ENCODE data around the gene ZDHHC12.

ZDHHC12 gene

DNA sequence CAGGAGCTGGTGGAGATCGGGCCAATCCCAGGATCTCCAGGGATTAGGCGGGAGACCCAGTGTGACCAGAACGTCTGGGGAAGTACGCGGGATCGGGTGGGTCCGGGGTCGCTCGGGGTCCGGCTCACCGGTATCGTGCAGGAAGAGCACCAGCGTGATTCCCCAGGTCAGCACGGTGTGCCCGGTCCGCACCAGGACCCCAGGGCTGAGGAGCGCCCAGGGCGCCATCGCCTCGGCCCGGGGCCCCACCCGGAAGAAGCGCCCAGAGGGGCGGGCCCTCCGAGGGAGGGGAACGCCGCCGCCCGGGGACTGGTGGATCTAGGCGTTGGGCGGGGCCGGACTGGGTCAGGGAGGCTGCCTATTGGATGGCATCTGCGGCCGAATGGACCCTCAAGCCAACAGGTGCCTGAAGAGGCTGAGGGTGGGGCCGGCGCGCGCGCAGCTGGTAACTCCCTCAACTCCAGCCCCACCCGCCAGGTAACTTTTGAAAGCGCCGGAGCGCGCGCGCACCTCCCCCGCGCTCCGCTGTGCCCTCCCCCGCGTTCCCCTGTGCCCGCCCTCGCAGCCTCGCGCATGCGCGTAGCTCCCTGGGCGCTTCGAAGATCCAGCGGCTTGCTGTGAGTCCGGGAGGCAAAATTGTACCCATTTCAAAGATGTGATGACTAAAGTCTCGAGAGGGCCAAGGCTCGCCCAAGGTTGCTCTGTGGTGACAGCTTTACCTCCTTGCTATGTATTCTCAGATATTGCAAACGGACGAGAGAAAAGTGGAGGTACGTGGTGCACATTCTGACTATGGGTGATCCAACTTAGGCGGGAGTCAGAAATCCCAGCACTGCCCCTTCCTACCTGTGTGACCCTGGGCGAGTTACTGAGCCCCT lies at the start of gene ZDHHC12:
ZDHHC12 (minus strand) TSS at position 262 of the 878 bp plus-strand sequence; CDS start at position 228, 34 bp downstream.
- DNase-seq: peak; percentile 95

- DNase-seq: no peak
Measured at GRCh38 chr9:128773049-128773448, 49.1 kb upstream of the ZDHHC12 start.

- peak; percentile 65 for DNase-seq
Measured at GRCh38 chr9:128771745-128772519, 48.0 kb upstream of the ZDHHC12 start, which contains the start of gene ZER1. ZER1 (minus strand) TSS chr9:128771927; CDS start chr9:128755565, 16,362 bp downstream.

- no peak for DNase-seq
Measured at GRCh38 chr9:128771094-128771721, 47.3 kb upstream of the ZDHHC12 start.

DNA sequence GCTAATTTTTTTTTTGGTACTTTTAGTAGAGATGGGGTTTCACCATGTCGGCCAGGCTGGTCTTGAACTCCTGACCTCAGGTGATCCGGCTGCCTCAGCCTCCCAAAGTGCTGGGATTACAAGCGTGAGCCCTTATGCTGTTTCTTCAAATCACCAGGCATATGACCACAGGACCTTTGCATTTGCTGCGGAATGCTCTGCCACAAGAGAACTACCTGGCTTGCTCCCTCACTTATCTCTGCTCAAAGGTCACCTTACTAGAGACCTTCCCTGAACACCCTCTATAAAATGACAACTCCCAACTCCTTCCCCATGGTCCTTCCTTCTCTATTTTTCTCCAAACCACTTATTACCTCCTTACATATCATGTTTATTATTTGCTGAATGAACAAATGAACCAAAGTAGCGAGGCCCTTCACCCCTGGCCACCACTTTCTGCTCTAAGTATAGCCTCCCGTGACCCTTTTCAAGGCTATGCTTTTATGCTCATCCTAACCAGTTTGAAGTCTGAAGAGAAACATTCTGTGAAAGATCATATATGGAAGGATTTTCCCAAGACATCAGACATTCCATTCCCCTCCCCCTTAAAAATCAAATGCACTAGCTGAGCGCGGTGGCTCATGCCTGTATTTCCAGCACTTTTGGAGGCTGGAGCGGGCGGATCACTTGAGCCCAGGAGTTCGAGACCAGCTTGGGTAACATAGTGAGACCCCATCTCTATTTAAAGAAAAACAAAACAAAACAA lies 46.5 kb upstream of the ZDHHC12 start:
- DNase-seq: no peak

DNA sequence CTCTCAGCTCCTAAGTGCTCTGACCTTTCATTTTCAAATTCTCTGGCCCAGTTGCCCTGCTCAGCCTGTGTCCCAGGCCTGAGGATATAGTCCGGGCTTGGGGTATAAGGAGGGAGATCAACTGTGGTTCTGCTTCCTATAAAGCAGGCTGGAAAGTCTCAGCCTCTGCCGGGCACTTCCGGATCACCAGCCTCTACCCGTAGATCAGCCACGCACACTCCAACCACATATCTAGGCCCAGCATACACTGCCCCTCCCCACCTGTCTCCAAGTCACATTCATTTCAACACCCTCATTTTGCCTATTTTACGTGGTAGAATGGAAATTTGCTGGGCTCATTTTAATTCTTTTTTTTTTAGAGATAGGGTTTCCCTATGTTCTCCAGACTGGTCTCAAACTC lies 44.7 kb upstream of the ZDHHC12 start:
- no peak for DNase-seq

- DNase-seq: no peak
Measured at GRCh38 chr9:128765499-128765898, 41.6 kb upstream of the ZDHHC12 start.

- DNase-seq: no peak
Measured at GRCh38 chr9:128764361-128764760, 40.4 kb upstream of the ZDHHC12 start.

GRCh38 chr9:128762671-128763449 lies 38.9 kb upstream of the ZDHHC12 start:
- no peak for DNase-seq

- no peak for DNase-seq
Measured at GRCh38 chr9:128757602-128758001, 33.7 kb upstream of the ZDHHC12 start.

DNA sequence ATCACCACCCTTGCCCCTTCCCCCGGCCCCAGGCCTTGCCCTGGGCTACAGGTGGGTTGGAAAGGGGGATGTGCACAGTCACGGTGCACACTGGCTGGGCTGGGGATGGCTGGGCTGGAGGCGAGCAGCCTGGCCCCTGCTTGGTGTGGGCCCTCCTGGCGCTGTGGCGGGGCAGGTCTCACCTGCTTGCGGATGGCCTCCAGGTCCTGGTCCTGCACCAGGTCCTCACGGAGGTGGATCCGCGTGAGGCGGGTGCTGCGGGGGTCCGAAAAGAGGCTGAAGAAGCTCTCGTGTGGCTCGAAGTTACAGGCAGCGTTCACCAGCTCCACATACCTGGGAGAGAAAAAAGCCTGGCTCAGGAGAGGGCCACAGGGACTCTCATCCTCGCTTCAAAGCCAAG lies 29.7 kb upstream of the ZDHHC12 start:
- DNase-seq: no peak

GRCh38 chr9:128750926-128751595 lies 27.1 kb upstream of the ZDHHC12 start:
- DNase-seq: no peak

GRCh38 chr9:128747241-128747640 lies 23.3 kb upstream of the ZDHHC12 start:
- no peak for DNase-seq

- no peak for DNase-seq
Measured at GRCh38 chr9:128743421-128743820, 19.5 kb upstream of the ZDHHC12 start.

- no peak for DNase-seq
Measured at GRCh38 chr9:128742401-128742800, 18.5 kb upstream of the ZDHHC12 start.

DNA sequence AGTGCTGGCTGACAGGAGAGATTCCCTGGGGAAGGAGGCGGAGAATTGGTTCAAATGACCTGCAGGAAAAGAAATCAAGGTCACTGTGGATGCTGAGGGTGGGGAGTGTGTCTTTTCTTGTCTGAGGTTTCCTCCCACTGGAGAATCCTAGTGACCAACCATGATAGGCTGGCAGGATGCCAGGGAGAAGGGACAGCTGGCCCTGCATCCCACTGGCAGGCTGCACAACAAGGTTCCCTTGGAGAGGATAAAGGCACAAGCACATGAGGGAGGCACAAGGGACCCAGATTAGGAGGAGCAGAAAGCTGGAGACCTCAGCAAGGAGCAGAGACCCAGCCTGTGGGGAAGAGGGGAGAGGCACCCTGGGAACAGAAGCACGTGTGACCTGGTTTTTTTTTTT lies 11.4 kb upstream of the ZDHHC12 start:
- no peak for DNase-seq

DNA sequence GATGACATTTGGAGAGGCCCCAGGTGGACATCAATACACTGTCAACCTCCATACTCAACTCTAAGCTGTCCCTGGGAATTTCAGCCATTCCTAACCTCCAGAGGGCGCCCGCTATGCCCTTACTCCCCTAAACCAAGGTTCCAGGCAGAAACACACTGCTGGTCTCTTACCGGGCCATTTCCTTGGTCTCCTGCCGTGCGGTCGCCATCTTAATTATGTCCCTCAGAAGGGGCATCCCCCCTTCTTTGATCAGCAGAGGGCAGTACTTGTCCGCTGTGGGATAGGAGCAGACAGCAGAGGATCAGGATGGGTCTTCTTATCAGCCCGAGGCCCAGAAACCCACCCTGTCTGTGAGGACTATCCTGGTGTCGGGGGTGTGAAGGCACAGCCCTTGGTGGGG lies 9.3 kb upstream of the ZDHHC12 start:
- no peak for DNase-seq

- no peak for DNase-seq
Measured at GRCh38 chr9:128732576-128732975, 8.6 kb upstream of the ZDHHC12 start.

GRCh38 chr9:128731691-128732090 lies 7.8 kb upstream of the ZDHHC12 start:
- no peak for DNase-seq

- no peak for DNase-seq
Measured at GRCh38 chr9:128731093-128731492, 7.2 kb upstream of the ZDHHC12 start.
